ENCODE data around the gene RNF141.

RNF141 gene

DNA sequence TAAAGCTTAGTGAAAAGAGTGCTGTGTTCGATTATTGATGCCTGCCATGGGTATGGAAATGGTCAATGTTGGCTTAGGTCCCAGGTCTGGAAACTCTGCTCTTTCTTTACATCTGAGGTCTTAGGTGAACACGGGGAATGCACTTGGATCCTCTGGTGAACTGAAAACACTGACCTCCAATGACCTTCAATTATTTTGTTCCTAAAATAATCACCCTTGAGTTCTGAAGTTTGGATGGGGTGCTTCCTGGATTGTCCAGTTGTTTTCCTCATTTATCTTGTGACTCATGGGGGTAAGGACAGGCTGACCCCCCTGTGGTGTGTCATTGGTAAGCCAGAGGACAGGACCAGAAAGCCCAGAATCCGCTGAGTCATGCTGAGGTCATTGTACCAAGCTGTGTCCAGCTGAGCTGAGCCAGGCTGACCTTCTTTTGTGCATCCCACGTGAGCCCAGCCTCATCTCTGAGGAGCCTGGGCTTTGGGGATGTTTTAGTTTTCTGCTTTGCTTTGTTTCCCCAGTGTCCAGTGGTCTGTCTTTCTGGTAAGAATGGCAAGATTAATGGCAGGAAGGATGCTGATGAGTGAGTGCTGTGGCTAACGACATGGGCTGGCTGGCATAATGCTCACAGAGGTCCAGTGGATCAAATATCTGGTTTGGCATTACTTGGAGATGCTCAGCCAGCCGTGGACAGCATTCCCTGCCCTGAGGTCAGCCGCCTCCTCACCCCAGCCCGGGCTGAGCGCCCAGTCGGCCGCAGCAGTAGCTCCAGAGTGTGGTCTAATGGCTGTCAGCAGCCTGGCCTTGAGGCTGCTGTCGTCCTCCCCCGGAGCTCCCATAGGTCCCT is 50.4 kb downstream of the RNF141 start (continued):
- TF ChIP-seq, protein P1, sequence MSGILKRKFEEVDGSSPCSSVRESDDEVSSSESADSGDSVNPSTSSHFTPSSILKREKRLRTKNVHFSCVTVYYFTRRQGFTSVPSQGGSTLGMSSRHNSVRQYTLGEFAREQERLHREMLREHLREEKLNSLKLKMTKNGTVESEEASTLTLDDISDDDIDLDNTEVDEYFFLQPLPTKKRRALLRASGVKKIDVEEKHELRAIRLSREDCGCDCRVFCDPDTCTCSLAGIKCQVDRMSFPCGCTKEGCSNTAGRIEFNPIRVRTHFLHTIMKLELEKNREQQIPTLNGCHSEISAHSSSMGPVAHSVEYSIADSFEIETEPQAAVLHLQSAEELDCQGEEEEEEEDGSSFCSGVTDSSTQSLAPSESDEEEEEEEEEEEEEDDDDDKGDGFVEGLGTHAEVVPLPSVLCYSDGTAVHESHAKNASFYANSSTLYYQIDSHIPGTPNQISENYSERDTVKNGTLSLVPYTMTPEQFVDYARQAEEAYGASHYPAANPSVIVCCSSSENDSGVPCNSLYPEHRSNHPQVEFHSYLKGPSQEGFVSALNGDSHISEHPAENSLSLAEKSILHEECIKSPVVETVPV (CRISPR knock-in tag; IDR thresholded peaks at IDR 0.05) = no peak
- TF ChIP-seq ESRRG (CRISPR knock-in tag; IDR thresholded peaks at IDR 0.05) (0 out of 2 replicates have a peak, but pooled peaks have one; percentile 7), ZNF8 (CRISPR knock-in tag; IDR thresholded peaks at IDR 0.05) (no peak)

DNA sequence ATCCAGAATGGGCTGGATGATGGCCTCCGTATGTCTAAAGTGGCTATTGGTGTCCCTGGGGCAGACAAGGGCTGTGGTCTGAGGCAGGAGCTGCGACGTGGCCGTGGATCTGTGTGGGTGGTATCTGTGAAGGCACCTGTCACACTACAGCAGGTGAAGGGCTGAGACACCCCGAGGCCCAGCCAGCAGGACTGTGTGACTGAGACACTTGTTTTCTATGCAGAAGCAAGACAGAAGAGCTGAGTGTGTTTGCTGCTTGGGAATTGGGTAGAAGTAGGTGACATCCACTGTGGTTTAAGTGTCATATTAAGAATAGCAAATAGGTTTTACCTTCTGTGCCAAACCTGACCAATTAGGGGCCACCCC is 51.0 kb downstream of the RNF141 start:
- TF ChIP-seq, protein P2, sequence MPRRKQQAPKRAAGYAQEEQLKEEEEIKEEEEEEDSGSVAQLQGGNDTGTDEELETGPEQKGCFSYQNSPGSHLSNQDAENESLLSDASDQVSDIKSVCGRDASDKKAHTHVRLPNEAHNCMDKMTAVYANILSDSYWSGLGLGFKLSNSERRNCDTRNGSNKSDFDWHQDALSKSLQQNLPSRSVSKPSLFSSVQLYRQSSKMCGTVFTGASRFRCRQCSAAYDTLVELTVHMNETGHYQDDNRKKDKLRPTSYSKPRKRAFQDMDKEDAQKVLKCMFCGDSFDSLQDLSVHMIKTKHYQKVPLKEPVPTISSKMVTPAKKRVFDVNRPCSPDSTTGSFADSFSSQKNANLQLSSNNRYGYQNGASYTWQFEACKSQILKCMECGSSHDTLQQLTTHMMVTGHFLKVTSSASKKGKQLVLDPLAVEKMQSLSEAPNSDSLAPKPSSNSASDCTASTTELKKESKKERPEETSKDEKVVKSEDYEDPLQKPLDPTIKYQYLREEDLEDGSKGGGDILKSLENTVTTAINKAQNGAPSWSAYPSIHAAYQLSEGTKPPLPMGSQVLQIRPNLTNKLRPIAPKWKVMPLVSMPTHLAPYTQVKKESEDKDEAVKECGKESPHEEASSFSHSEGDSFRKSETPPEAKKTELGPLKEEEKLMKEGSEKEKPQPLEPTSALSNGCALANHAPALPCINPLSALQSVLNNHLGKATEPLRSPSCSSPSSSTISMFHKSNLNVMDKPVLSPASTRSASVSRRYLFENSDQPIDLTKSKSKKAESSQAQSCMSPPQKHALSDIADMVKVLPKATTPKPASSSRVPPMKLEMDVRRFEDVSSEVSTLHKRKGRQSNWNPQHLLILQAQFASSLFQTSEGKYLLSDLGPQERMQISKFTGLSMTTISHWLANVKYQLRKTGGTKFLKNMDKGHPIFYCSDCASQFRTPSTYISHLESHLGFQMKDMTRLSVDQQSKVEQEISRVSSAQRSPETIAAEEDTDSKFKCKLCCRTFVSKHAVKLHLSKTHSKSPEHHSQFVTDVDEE (CRISPR knock-in tag; IDR thresholded peaks at IDR 0.05) = no peak
- peak; percentile 3; the same call in 2 of the 3 replicates for ATAC-seq

DNA sequence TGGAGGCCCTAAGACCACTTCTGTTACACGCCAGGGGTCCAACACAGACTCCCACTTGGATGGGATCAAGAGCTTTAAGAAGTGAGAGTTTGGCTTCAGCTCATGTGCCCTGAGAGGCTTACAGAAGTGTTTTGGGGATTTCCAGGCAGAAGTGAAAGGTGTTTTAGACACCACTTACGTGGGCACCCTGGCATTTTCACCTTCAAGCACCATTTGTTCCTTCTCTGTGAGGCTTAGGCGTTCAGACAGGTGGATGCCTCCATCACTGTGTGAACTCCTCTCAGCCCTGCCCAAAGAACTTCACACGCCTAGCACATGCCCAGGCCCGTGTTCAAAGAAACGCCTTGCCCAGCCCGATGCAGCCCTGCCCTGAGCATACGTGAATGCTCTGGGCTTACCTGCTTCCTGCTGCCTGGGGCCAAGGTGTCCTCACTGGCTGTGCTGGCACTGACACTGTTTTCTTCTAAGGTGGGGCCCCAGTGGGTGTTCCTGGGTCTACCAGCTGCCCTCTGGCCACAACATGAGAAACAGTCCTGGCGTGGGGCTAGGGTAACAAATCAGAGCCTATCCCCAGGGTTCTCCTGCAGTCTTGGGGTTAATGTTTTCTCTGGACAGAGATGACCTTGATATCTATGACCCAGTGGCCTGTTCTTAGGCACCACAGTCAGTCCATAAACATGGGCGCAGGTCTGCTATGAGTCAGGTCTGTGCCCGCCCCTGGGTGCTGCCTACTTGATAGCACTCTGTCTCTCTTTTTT is 51.9 kb downstream of the RNF141 start:
- ATAC-seq = no peak
- no peak for TF ChIP-seq SNAI2 (CRISPR knock-in tag; IDR thresholded peaks at IDR 0.05)
- no peak for TF ChIP-seq TCF4 (CRISPR knock-in tag; IDR thresholded peaks at IDR 0.05; ENCODE audit: borderline replicate concordance)
- no peak for TF ChIP-seq CSDC2 (CRISPR knock-in tag; IDR thresholded peaks at IDR 0.05)
- no peak for TF ChIP-seq ISL1 (CRISPR knock-in tag; IDR thresholded peaks at IDR 0.05)
- TF ChIP-seq, protein P1 (CRISPR knock-in tag; IDR thresholded peaks at IDR 0.05) = no peak
- TF ChIP-seq ZFP30 (CRISPR knock-in tag; IDR thresholded peaks at IDR 0.05) = no peak
- TF ChIP-seq RARB (CRISPR knock-in tag; IDR thresholded peaks at IDR 0.05) = no peak
- no peak for TF ChIP-seq ZNF8 (CRISPR knock-in tag; IDR thresholded peaks at IDR 0.05)
- TF ChIP-seq, protein P3, sequence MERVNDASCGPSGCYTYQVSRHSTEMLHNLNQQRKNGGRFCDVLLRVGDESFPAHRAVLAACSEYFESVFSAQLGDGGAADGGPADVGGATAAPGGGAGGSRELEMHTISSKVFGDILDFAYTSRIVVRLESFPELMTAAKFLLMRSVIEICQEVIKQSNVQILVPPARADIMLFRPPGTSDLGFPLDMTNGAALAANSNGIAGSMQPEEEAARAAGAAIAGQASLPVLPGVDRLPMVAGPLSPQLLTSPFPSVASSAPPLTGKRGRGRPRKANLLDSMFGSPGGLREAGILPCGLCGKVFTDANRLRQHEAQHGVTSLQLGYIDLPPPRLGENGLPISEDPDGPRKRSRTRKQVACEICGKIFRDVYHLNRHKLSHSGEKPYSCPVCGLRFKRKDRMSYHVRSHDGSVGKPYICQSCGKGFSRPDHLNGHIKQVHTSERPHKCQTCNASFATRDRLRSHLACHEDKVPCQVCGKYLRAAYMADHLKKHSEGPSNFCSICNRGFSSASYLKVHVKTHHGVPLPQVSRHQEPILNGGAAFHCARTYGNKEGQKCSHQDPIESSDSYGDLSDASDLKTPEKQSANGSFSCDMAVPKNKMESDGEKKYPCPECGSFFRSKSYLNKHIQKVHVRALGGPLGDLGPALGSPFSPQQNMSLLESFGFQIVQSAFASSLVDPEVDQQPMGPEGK (CRISPR knock-in tag; IDR thresholded peaks at IDR 0.05; ENCODE audit: borderline replicate concordance) = no peak
- no peak for TF ChIP-seq ZC3H10 (CRISPR knock-in tag; IDR thresholded peaks at IDR 0.05)
- TF ChIP-seq PPARA (CRISPR knock-in tag; IDR thresholded peaks at IDR 0.05; ENCODE audit: borderline replicate concordance) = no peak
- TF ChIP-seq, protein P4, sequence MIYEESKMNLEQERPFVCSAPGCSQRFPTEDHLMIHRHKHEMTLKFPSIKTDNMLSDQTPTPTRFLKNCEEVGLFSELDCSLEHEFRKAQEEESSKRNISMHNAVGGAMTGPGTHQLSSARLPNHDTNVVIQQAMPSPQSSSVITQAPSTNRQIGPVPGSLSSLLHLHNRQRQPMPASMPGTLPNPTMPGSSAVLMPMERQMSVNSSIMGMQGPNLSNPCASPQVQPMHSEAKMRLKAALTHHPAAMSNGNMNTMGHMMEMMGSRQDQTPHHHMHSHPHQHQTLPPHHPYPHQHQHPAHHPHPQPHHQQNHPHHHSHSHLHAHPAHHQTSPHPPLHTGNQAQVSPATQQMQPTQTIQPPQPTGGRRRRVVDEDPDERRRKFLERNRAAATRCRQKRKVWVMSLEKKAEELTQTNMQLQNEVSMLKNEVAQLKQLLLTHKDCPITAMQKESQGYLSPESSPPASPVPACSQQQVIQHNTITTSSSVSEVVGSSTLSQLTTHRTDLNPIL (CRISPR knock-in tag; IDR thresholded peaks at IDR 0.05; ENCODE audit: low read depth) = no peak
- no peak for TF ChIP-seq ESRRG (CRISPR knock-in tag; IDR thresholded peaks at IDR 0.05)
- TF ChIP-seq, protein P5, sequence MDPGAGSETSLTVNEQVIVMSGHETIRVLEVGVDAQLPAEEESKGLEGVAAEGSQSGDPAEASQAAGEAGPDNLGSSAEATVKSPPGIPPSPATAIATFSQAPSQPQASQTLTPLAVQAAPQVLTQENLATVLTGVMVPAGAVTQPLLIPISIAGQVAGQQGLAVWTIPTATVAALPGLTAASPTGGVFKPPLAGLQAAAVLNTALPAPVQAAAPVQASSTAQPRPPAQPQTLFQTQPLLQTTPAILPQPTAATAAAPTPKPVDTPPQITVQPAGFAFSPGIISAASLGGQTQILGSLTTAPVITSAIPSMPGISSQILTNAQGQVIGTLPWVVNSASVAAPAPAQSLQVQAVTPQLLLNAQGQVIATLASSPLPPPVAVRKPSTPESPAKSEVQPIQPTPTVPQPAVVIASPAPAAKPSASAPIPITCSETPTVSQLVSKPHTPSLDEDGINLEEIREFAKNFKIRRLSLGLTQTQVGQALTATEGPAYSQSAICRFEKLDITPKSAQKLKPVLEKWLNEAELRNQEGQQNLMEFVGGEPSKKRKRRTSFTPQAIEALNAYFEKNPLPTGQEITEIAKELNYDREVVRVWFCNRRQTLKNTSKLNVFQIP (CRISPR knock-in tag; IDR thresholded peaks at IDR 0.05; ENCODE audit: borderline replicate concordance, low read depth) = no peak
- TF ChIP-seq GLIS3 (CRISPR knock-in tag; IDR thresholded peaks at IDR 0.05) = no peak
- no peak for TF ChIP-seq ZNF70 (CRISPR knock-in tag; IDR thresholded peaks at IDR 0.05)
- no peak for TF ChIP-seq ZNF565 (CRISPR knock-in tag; conservative IDR thresholded peaks at IDR 0.05; ENCODE audit: low read depth)
- TF ChIP-seq ZFP3 (CRISPR knock-in tag; IDR thresholded peaks at IDR 0.05) = no peak
